SU-DHL-6 (cell line): Measurements from ENCODE around the gene ACOT11.

Experiments used
- CTCF ChIP-seq: fragments of 200-600 bp; sonication (generic); IDR thresholded peaks from one replicate; pipeline ENCODE4 v1.5.1; 2017; ENCODE audit warnings: antibody characterized with exemption, mild to moderate bottlenecking, low read length, moderate library complexity; ENCODE audit not compliant: insufficient read depth, poor library complexity, severe bottlenecking
- EZH2phosphoT487 ChIP-seq: fragments of 200-600 bp; sonication (generic), shearing (Covaris generic); conservative IDR thresholded peaks from 2 replicates; pipeline ENCODE4 v1.6.1; 2018; ENCODE audit warnings: mild to moderate bottlenecking, antibody characterized with exemption, low read length, moderate library complexity, mixed read lengths

- no peak for TF ChIP-seq CTCF
- no peak for TF ChIP-seq EZH2phosphoT487
Observed at GRCh38 chr1:54528613-54529012, 19.4 kb upstream of the ACOT11 start.
